ENCODE measurements around the gene TMED8.

- TF ChIP-seq CTCF (IDR thresholded peaks at IDR 0.05; ENCODE audit: low read depth, low read length, poor library complexity, severe bottlenecking) = no peak
- no peak for TF ChIP-seq EZH2phosphoT487 (IDR thresholded peaks at IDR 0.05; ENCODE audit: borderline replicate concordance, low read length)
Observed at GRCh38 chr14:77338302-77338701, 38.6 kb downstream of the TMED8 start.
